Stimulated activated CD8-positive, alpha-beta memory T cell treated with anti-CD3 and anti-CD28 coated beads, Interleukin-15, amount 100 ng/mL, for 24 hours (primary cell): Measurements from ENCODE around the gene FOXQ1.
"Not testable (repeated sequence)": the region's sequence is repeated elsewhere in the genome, so short reads cannot be mapped to it uniquely, and the experiment has no call there.

Experiments
- DNase-seq: peaks from one replicate; pipeline ENCODE4 v3.0.0-alpha.2; 2020; ENCODE audit warnings: low read depth

The FOXQ1 gene

DNA sequence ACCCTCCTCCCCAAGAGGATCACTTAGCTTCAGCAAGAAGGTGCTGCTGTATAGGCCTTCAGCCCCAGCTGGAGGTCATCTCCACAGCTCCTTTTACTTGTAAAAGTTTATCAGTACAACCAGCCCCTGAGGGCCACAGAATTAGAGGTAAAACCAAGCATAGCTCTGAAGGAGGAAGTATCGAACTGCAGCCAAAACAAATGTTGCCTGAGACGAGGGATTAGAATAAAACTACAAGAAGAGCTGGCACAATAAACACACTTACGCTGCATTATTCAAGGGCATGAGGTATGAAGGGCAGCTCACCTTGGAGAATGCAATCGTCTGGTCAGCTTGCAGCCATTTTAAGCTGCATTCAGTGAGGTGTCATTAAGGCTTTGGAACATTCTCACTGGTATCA lies 21.1 kb upstream of the FOXQ1 start:
- DNase-seq = no peak

DNA sequence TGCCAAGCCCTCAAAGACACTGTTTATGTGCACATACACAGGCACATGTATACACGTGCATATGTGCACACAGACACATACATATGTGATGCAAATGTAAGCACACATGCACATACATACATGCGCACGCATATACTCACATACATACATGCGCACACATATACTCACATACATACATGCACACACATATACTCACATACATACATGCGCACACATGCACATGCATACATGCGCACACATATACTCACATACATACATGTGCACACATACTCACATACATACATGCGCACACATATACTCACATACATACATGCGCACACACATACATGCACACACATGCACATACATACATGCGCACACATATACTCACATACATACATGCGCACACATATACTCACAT lies 20.5 kb upstream of the FOXQ1 start:
- no peak for DNase-seq

DNA sequence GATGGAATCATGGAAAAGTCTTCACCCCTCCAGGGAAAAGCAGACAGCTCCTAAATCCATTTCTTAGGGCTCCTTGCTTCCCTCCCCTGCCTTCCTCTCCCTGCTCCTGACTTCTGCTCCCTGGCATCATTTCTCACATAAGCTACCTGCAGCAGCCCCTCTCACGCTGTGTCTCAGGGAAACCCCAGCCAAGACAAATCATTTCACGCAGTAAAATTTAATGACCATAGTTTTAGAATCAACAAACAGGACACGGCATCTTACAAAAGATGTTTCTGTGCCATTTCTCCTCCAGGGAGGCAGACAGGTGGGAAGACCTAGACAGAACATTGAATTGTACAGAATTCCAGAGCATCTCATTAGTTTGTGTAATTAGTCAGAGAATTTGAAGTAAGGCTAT lies 16.5 kb upstream of the FOXQ1 start:
- DNase-seq = no peak

DNA sequence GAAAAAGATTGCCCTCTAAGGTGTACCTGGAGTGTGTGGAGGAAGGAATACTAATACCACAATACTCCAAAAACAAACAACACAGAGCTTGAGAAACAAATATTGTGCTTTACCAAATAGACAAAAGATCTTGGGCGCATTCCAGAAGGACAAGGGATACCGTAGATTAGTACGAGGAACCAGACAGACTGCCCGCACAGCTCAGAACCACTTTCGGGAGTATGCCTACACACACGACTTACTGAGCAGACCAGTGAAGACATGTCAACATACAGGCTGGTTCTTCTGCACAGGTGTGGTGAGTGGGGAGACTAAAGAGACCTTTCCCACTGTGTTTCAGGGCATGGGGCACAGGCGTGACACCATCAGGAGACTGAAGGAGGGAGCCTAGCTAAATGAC lies 15.8 kb upstream of the FOXQ1 start:
- DNase-seq = no peak

DNA sequence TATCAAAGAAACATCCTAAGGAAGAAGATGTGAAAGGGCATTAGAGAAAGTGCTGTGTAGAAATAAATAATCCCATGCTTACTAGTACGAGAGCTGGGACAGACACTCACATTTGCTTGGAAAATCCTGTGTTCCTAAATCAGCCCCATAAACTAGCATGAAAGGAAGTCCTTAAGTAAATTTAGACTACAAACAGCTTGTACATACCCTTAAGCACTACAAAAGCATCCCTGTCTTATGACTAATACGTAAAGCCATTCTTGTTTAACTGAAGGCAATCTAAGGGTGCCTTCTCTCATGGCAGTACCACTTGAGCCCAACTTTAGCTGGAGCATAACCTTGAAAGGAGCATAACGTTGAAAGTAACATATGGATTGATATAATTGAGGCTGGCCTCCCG lies 15.4 kb upstream of the FOXQ1 start:
- no peak for DNase-seq

DNA sequence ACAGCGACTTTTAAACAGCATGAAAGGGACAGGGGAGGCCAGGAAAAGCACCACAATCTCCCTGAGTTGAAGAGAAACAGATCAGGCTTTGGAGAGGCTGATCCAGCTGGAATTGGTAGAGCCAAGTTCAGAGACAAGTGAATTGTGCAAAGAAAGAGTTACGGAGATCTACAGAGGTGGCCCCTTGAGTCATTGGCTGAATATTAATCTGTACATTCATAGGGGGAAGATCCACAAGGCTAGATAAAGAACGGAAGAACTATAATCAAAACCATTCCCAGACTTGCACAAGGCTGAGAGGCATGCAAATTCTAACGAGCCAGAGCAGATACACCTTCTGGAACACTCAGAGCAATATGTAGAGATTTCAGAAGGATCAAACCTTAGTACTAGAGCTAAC lies 14.2 kb upstream of the FOXQ1 start:
- DNase-seq = no peak

DNA sequence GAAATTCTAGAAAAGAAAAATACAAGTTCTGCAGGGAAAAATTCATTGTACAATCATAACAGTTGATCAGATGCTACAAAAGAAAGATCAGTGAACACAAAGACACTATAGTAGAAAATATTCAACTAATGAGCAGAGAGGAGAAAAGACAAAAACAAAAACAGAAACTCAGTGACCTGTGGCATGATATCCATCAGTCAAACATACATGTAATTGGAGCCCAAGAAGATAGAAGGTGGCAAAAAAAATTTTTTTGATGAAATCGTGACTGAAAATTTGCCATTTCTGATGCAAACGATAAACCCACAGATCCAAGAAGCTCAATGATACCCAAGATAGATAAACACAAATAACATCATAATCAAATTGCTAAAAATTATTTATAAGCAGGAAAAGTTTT lies 13.1 kb upstream of the FOXQ1 start:
- no peak for DNase-seq

DNA sequence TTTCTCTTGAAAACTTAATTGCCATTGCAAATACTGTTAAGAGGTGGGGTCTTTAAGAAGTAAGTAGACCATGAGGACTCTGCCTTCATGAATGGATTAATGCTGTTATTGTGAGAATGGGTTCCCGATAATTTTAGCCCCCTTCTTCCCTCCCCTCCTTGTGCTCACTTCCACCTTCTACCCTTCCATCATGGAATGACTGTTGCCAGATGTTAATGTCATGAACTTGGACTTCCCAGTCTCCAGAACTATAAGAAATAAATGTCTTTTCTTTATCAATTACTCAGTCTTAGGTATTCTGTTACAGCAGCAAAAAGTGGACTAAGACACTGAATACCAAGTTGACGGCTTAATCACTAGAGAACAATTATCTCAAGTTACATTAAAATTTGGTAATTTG lies 5.8 kb upstream of the FOXQ1 start:
- no peak for DNase-seq

DNA sequence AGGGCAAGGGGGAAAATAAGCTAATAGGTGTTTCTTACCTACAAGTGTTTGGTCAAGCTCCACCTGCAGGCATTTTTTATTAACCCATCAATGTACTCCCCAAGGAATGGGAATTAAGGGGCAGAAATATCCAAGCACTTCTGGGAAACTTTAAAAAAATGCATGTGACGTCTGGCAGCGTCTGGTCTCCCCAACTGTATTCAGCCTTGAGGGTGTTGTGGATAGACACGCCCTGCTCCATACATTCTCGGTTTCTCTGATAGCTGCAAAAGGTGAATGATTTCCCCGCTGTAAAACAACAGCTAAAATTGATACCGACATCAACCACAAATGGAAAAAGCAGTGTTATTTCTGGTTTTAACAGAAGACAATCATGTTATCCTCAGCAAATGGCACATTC lies 2.5 kb upstream of the FOXQ1 start:
- DNase-seq = no peak

DNA sequence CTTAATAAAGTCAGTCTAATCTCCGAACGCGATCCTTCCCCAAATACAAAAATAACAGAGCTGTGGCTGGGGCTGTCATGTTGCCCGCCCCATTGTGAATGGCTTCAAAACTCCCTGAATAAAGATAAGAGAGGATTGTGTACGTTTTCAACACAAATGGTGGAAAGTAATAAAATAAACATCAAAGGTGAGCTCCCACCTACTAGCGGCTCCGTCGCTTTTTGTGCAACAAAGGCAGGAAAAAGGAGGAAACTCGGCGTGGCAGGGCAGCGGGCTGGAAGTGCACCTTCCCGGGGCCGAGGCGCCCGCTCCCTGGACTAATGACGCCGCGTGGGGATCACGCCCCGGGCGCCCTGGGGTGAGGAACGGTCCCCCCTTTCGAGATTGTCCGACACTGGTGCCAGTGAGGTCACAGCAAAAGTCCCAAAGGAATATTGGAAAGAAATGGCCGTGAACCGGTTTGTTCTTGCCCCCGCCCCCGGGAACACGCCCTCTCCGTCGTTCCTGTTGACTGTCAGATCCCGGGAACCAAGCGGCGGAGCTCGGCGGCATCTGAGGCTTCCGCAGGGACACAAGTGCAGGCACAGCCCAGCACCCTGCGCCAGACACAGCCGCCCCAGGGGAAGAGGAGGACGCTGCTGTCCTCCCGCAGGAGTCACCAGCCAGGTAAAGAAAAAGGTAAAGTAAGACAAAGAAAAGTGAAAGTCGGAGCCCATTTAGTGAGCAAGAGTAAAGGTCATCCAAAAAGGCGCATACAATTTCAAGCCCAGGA lies 1.1 kb upstream of the FOXQ1 start:
- DNase-seq = no peak

DNA sequence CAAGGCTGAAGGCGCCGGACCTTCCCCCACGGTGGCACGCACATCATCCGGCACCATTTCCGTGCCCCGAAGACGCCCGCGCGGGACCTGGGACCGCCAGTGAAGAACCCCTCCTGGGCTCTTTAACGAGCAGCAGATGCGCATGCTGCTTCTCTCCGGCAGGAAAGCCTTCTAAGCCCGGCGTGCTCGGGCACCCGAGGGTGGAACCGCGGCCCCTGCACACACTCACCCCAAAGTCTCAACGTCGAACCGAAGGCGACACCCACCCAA lies 240 bp downstream of the FOXQ1 start:
- DNase-seq = no peak

DNA sequence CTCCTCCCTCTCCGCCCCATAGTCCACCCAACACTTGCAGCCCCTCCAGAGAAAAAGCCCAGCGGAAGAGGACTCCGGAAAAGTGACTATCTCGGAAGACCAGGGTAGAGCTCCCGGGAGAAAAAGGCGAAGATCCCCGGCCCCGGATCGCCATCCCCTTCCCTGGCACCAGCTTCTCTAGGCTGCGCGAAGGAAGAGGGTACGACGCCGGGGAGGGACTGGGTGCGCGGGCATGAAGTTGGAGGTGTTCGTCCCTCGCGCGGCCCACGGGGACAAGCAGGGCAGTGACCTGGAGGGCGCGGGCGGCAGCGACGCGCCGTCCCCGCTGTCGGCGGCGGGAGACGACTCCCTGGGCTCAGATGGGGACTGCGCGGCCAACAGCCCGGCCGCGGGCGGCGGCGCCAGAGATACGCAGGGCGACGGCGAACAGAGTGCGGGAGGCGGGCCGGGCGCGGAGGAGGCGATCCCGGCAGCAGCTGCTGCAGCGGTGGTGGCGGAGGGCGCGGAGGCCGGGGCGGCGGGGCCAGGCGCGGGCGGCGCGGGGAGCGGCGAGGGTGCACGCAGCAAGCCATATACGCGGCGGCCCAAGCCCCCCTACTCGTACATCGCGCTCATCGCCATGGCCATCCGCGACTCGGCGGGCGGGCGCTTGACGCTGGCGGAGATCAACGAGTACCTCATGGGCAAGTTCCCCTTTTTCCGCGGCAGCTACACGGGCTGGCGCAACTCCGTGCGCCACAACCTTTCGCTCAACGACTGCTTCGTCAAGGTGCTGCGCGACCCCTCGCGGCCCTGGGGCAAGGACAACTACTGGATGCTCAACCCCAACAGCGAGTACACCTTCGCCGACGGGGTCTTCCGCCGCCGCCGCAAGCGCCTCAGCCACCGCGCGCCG lies 822 bp downstream of the FOXQ1 start:
- DNase-seq = no peak

DNA sequence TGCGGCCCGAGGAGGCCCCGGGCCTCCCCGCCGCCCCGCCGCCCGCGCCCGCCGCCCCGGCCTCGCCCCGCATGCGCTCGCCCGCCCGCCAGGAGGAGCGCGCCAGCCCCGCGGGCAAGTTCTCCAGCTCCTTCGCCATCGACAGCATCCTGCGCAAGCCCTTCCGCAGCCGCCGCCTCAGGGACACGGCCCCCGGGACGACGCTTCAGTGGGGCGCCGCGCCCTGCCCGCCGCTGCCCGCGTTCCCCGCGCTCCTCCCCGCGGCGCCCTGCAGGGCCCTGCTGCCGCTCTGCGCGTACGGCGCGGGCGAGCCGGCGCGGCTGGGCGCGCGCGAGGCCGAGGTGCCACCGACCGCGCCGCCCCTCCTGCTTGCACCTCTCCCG lies 1.5 kb downstream of the FOXQ1 start:
- DNase-seq = no peak

DNA sequence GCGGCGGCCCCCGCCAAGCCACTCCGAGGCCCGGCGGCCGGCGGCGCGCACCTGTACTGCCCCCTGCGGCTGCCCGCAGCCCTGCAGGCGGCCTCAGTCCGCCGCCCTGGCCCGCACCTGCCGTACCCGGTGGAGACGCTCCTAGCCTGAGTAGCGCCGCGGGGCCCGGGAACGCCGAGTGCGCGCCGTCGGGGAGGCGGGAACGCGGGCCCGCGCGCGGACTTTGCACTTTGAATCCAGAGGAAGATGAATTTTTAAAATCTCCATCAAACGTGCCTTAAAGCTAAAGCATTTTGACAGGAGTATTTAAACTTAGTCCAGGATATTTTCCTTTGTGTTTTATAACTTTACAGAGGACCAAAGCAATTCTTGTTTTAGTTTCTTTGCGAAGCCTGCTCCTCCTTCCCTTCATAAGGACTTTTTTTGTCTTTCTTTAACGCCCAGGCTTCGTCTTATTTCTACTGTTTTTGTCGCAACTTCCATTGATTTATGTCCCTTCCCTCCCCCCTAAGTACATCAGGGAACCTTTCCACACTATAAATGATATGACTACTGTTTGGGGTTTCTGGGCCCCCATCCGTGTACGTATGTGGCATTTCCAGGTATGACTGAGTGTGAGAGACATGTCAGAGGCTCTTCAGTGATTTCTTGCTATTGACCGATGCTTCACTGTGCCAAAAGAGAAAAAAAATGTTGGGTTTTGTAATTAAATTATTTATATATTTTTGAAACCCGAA lies 2.0 kb downstream of the FOXQ1 start:
- DNase-seq = no peak

DNA sequence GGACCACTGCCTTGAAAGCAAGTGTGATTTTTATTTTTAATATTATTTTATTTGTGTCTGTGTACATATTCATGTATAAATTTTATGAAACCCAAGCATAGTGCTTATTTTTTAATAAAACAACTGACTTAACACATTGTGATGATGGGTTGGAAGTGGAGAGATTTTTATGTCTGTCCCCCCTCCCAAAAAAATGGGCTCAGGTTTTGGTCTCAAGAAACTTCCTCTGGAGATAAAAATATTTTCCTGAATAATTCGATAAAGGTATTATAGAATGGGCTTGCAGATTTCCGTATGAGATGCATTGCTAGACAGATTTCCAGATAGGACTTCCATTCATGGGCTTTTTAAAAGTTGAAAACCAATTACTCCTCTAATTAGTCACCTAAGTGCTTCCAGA lies 2.7 kb downstream of the FOXQ1 start:
- no peak for DNase-seq

DNA sequence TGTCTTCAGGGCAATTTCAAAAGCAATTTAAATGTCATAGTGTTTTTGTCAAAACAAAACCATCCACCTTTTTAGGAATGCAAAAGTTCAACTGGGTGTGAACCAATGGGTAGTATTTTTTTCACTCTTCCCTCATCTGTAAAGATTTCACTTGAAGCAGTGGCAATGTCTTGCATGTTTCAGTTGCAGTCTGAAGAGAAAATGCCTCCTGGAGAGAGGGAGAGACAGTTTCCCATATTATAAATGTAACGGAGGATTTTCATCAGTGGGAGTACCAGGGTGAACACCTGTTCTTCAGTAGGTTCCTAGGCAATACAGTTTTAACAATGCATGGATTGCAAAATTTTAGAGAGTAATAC lies 3.3 kb downstream of the FOXQ1 start:
- no peak for DNase-seq

DNA sequence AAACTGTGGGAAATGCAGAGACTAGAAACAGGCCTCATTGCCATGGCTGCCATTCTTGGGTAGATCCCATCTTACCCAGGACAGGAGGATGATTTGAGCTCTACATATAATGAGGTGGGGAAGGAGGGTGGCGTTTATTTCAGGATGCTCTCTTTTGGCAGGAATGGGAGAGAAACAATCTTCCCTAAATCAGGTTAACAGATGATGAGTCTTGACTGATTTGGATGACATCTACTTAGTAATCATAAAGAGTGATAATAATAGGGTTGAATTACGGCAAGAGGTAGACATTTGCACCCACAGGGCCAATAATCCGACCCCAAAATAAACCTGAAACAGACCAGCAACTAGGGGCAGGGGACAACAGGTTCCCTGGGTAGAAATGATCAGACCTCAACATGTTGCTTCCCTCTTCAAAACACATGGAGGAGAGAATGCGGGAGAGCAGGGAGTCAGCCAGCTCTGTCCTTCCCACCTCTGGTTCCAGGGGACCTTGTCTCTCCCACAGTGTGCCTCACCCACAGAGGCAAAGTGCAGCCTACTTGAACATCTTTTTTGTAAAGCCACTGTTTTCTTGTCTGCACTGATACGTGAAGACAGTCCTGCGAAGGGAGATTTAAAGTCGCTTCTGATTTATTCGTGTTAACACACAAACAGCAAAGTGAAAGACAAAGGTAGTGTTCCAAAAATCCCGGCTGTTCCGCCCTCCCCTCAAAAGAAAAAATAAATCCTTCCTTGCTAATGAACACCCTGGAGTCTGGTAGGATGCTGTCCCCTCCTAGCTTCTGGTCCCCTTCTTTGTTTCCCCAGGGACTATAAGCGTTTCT lies 3.9 kb downstream of the FOXQ1 start:
- no peak for DNase-seq

DNA sequence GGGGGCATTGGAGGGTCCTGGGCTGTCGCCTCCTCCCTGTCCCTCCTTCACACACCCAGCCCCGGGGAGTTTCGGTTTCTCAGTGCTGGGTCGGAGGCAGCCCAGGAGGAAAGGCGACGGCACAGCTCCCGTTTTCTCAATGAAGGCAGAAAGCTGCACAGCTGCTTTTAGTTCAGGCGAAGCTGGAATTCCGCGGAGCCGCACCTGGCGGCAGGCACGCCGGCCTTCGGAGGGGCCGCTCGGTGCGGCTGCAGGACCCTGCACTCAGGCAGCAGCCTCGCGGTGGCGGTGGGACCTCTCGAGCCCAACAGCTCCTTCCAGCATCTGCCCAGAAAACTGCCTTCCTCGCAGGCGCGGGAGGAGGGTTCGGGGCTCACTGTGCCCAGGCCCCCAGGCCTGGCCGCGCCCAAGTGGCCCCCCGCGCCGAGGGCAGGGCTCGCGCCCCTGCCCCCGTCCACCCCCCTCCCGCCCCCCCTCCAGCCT lies 4.6 kb downstream of the FOXQ1 start:
- no peak for DNase-seq

DNA sequence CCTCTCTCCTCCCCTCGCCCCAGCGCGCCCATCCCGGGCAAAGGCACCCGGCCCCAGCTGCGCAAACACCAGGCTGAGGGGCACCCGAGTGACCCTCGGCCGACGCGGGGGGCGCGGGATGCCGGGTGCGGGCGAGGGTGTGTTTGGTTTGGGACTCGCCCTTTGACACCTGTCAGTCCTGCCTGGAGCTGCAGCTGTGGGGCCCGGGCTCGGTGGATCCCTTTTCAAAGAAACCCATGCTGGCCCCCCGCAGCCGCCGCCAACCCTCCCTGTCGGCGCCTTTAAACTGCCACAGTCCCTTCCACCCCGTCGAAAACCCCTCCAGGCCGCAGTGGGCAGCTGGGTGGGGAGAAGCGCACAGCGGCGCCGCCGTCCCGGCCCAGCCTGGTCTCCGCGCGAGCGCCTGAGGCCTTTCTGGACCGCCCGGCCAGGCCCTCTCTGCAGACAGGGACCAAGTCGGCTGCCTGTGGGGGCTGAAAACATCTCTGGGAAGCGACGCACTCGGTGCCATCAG lies 5.5 kb downstream of the FOXQ1 start:
- DNase-seq = no peak

DNA sequence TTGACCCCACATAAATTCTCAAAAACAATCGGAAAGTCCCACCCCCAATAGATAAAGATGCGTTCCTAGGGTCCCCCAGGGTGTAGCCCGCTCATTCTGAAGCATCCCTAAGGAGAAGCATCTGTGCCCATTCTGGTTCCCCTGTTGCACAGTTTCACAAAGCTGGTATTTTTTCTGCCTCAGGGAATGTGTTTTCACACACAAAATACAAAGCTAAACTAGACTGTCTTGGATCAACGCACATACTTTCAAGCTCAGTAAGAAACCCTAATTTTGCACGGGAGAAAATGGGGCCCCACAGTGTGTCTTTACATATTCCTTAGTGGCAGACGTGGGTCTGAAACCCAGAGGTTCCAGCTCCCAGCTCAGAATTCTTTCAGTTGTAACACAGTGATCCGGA lies 6.1 kb downstream of the FOXQ1 start:
- DNase-seq = no peak

DNA sequence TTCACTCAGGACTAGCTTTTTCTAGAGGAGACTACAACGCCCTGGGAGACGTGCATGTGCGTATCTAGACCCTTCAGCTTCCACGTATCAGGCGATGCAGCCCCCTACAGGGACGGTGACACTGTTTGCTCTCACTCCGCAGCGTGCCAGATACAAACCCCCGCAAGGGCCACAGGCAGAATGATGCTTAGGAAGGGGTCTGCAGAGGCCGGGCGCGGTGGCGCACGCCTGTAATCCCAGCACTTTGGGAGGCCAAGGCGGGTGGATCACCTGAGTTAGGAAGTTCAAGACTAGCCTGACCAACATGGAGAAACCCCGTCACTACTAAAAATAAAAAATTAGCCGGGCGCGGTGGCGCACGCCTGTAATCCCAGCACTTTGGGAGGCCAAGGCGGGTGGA lies 6.7 kb downstream of the FOXQ1 start:
- not testable (repeated sequence) for DNase-seq

DNA sequence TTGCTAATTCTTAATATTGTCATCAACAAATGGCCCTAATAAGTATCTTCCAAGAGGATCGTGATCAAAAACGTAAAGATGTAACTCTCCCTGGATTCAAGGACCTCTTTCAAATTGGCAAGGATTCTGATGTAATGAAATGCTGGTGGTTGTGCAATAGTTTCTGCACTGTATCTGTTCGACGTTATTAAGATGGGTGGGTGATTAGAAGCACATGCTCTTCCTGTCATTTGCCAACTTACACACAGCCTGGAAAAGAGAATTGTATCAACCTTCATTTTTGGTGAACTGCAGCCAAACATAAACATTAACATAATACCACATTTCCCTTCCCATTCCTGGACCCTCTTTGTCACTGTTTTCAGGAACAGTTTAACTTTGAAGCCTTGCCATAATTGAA lies 9.8 kb downstream of the FOXQ1 start:
- no peak for DNase-seq
